ENCODE results near the gene KRT80.

DNA sequence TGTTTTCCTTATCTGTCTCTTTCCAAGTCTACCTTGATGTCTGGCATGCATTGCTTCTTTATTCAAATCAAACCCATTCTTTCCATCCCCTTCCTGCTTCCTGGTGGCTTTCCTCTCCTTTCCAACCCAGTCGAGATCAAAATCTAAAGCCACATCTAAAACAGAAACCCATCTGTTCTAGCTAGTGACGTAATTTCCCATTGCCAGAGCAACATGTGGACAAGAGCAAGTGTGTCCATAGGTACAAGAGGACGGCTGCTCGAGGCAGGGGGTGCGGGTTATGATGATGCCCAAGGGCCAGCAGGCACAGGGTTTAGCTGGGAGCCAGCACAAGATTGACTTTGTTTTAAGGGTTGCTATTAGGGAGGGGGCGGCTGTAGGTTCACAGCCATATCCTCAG is 7.0 kb downstream of the KRT80 start:
- TF ChIP-seq, protein P1, sequence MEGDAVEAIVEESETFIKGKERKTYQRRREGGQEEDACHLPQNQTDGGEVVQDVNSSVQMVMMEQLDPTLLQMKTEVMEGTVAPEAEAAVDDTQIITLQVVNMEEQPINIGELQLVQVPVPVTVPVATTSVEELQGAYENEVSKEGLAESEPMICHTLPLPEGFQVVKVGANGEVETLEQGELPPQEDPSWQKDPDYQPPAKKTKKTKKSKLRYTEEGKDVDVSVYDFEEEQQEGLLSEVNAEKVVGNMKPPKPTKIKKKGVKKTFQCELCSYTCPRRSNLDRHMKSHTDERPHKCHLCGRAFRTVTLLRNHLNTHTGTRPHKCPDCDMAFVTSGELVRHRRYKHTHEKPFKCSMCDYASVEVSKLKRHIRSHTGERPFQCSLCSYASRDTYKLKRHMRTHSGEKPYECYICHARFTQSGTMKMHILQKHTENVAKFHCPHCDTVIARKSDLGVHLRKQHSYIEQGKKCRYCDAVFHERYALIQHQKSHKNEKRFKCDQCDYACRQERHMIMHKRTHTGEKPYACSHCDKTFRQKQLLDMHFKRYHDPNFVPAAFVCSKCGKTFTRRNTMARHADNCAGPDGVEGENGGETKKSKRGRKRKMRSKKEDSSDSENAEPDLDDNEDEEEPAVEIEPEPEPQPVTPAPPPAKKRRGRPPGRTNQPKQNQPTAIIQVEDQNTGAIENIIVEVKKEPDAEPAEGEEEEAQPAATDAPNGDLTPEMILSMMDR (IDR thresholded peaks at IDR 0.05), result no peak
- TF ChIP-seq POLR2A (IDR thresholded peaks at IDR 0.05), result no peak

Data from uterus (tissue), 2 donors.